ENCODE results near the gene UTRN.

GRCh38 chr6:144294016-144294415, 8.9 kb downstream of the UTRN start:
- TF ChIP-seq CTCF (IDR thresholded peaks at IDR 0.05): no peak
- TF ChIP-seq POLR2A (IDR thresholded peaks at IDR 0.05): no peak

Data from thyroid gland (tissue), 4 donors.